Stimulated activated CD4-positive, alpha-beta T cell treated with anti-CD3 and anti-CD28 coated beads, Interleukin-1b, Interleukin-23, amount 100 ng/mL, for 1 hour (primary cell): ENCODE measurements around the gene CEBPG.

Experiments used
- DNase-seq, 2 donors: peaks; one replicate each; pipeline ENCODE4 v3.0.0-alpha.2; 2020; ENCODE audit warnings: low read depth in 2 of 2

The CEBPG gene

GRCh38 chr19:33350538-33351309 lies 22.8 kb upstream of the CEBPG start:
- no peak for DNase-seq

GRCh38 chr19:33355535-33355934 lies 18.0 kb upstream of the CEBPG start:
- no peak for DNase-seq

- no peak for DNase-seq
These were observed 16.0 kb upstream of the CEBPG start for GRCh38 chr19:33357556-33357955.

- no peak for DNase-seq
These were observed 15.1 kb upstream of the CEBPG start for GRCh38 chr19:33358408-33358807.

GRCh38 chr19:33359581-33359980 lies 13.9 kb upstream of the CEBPG start:
- no peak for DNase-seq

GRCh38 chr19:33362508-33363228 lies 10.8 kb upstream of the CEBPG start:
- DNase-seq: no peak

GRCh38 chr19:33363476-33363875 lies 10.0 kb upstream of the CEBPG start:
- no peak for DNase-seq

GRCh38 chr19:33365691-33366090 lies 7.8 kb upstream of the CEBPG start:
- DNase-seq: no peak

- no peak for DNase-seq
These were observed 7.4 kb upstream of the CEBPG start for GRCh38 chr19:33366127-33366526.

- no peak for DNase-seq
These were observed 6.6 kb upstream of the CEBPG start for GRCh38 chr19:33366897-33367296.

GRCh38 chr19:33368074-33368864 lies 5.2 kb upstream of the CEBPG start:
- DNase-seq: no peak

- DNase-seq: no peak
These were observed 2.7 kb upstream of the CEBPG start for GRCh38 chr19:33370783-33371182.

GRCh38 chr19:33374236-33374714 lies 766 bp downstream of the CEBPG start:
- no peak for DNase-seq

GRCh38 chr19:33375156-33375836 lies 1.8 kb downstream of the CEBPG start:
- DNase-seq: no peak

- DNase-seq: no peak
These were observed 2.3 kb downstream of the CEBPG start for GRCh38 chr19:33375837-33376159.

GRCh38 chr19:33376423-33376822 lies 2.9 kb downstream of the CEBPG start:
- DNase-seq: no peak

GRCh38 chr19:33376941-33377557 lies 3.5 kb downstream of the CEBPG start:
- DNase-seq: no peak

- DNase-seq: no peak
These were observed 4.3 kb downstream of the CEBPG start for GRCh38 chr19:33377586-33378475.

GRCh38 chr19:33379151-33379829 lies 5.8 kb downstream of the CEBPG start:
- DNase-seq: no peak

GRCh38 chr19:33381101-33381500 lies 7.6 kb downstream of the CEBPG start:
- no peak for DNase-seq
